ENCODE results near the gene CCNY. TPM values are rescaled to one million over a fixed set of nuclear protein-coding genes. Genes with fewer than 3 reads are reported as not detected.
A peak's percentile ranks its signal among the peaks of the same experiment; 100 is the strongest.

Gene CCNY
- total RNA-seq, 4 donors from 2014 or later = 37.5 to 56.3 (median 43.9) TPM

GRCh38 chr10:35486297-35486990 lies 150.1 kb downstream of the CCNY start:
- intact Hi-C loops (cut with DNase I) = no loop called here
- Histone ChIP-seq H3K27ac (no peak overlapping the region), H3K36me3 (no peaks in the 10 kb centered on the region), H3K4me1 (no peaks in the 10 kb centered on the region), H3K4me3 (replicated peaks in 1 of 3) (no peak overlapping the region), H3K9me3 (no peaks in the 10 kb centered on the region), H3K27me3 (no peaks in the 10 kb centered on the region)
- TF ChIP-seq, protein P1, sequence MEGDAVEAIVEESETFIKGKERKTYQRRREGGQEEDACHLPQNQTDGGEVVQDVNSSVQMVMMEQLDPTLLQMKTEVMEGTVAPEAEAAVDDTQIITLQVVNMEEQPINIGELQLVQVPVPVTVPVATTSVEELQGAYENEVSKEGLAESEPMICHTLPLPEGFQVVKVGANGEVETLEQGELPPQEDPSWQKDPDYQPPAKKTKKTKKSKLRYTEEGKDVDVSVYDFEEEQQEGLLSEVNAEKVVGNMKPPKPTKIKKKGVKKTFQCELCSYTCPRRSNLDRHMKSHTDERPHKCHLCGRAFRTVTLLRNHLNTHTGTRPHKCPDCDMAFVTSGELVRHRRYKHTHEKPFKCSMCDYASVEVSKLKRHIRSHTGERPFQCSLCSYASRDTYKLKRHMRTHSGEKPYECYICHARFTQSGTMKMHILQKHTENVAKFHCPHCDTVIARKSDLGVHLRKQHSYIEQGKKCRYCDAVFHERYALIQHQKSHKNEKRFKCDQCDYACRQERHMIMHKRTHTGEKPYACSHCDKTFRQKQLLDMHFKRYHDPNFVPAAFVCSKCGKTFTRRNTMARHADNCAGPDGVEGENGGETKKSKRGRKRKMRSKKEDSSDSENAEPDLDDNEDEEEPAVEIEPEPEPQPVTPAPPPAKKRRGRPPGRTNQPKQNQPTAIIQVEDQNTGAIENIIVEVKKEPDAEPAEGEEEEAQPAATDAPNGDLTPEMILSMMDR (IDR thresholded peaks at IDR 0.05) = no peak
- TF ChIP-seq POLR2A (IDR thresholded peaks at IDR 0.05) = no peak
- WGBS, 2 donors = 78 to 79% methylated on average over 5 of the region's 5 CpGs
- no peak for DNase-seq

GRCh38 chr10:35487336-35488034 lies 151.2 kb downstream of the CCNY start:
- no peak overlapping the region for H3K27ac ChIP-seq
- WGBS, 2 donors = 89 to 95% methylated on average over 5 of the region's 5 CpGs
- TF ChIP-seq, protein P1 (IDR thresholded peaks at IDR 0.05) = no peak
- TF ChIP-seq POLR2A (IDR thresholded peaks at IDR 0.05) = no peak
- no peak overlapping the region for H3K4me3 ChIP-seq (replicated peaks in 1 of 3)
- intact Hi-C loops (cut with DNase I) = no loop called here
- no peak for DNase-seq
- no peaks in the 10 kb centered on the region for H3K9me3 ChIP-seq
- no peaks in the 10 kb centered on the region for H3K36me3 ChIP-seq
- H3K4me1 ChIP-seq = no peaks in the 10 kb centered on the region
- H3K27me3 ChIP-seq = no peaks in the 10 kb centered on the region

DNA sequence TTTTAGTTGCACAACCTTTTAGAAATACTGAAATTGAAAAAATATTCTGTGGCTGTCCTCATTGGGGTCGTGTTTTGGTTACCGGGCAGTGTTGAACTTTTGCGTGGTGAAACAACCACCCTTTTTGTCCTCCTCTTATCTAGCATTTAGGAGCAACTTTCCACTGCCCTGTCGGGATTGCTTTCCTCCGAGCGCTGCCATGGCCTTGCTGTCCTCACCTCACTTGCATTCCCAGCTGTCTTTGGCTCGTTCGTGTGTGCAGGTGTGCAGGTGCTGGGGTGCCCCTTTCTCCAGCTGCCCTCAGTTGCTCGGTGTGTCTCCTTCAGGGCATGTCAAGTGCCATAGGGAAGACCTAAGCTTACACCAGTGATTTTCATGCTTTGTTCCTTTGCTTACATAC lies 151.9 kb downstream of the CCNY start:
- H3K36me3 ChIP-seq = no peaks in the 10 kb centered on the region
- DNase-seq = no peak
- WGBS, 2 donors = 87 to 90% methylated on average over 9 of the region's 9 CpGs
- peaks cover 0 to 6% of the 10 kb centered on the region in 2 donors for H3K4me1 ChIP-seq
- intact Hi-C loops (cut with DNase I) = no loop called here
- H3K27me3 ChIP-seq = no peaks in the 10 kb centered on the region
- H3K9me3 ChIP-seq = no peaks in the 10 kb centered on the region
- no peak overlapping the region for H3K27ac ChIP-seq
- no peak for TF ChIP-seq POLR2A (IDR thresholded peaks at IDR 0.05)
- TF ChIP-seq, protein P1 (IDR thresholded peaks at IDR 0.05) = no peak
- H3K4me3 ChIP-seq (replicated peaks in 1 of 3) = no peak overlapping the region

GRCh38 chr10:35492386-35493195 lies 156.3 kb downstream of the CCNY start:
- Histone ChIP-seq H3K9me3 (no peaks in the 10 kb centered on the region), H3K36me3 (no peaks in the 10 kb centered on the region), H3K27ac (no peak overlapping the region), H3K4me3 (replicated peaks in 1 of 3) (no peak overlapping the region), H3K4me1 (peaks cover 9 to 27% of the 10 kb centered on the region in 2 donors), H3K27me3 (no peaks in the 10 kb centered on the region)
- DNase-seq = peak; percentile 34 to 44
- intact Hi-C loops (cut with DNase I) = no loop called here
- TF ChIP-seq, protein P1 (IDR thresholded peaks at IDR 0.05) = no peak
- TF ChIP-seq POLR2A (IDR thresholded peaks at IDR 0.05) = no peak
- WGBS, 2 donors = 71 to 72% methylated on average over 10 of the region's 10 CpGs
